Vagina (tissue), 2 donors: ENCODE data around the gene SWI5.

Experiments used
- CTCF ChIP-seq, 3 experiments: fragments of 450-650 bp in 2 of 3; fragments of 200-600 bp in 1 of 3; sonication (generic) in 1 of 3; IDR thresholded peaks; one replicate each; pipeline ENCODE4 v1.5.1; 2017 to 2019; ENCODE audit warnings: antibody characterized with exemption in 3 of 3, mild to moderate bottlenecking in 2 of 3, moderate library complexity in 2 of 3
- POLR2A ChIP-seq, 2 donors: fragments of 450-650 bp; IDR thresholded peaks; one replicate each; pipeline ENCODE4 v1.6.1; 2017; ENCODE audit warnings: antibody characterized with exemption in 2 of 2, mild to moderate bottlenecking in 2 of 2, moderate library complexity in 2 of 2

- TF ChIP-seq CTCF (IDR thresholded peaks at IDR 0.05) (no peak), POLR2A (IDR thresholded peaks at IDR 0.05) (no peak)
These were observed 47.7 kb downstream of the SWI5 start for GRCh38 chr9:128323791-128324190.
